HepG2 (cell line): Measurements from ENCODE around the gene TTC31. TPM values are rescaled to one million over a fixed set of nuclear protein-coding genes. Genes with fewer than 3 reads are reported as not detected.

Experiments
- ATAD3A ChIP-seq: sonication (generic); formaldehyde crosslinking; IDR thresholded peaks from 2 replicates; pipeline ENCODE4 v1.4.0; 2020; ENCODE audit warnings: missing genetic modification reagents
- CHCHD3 ChIP-seq: sonication (generic); formaldehyde crosslinking; IDR thresholded peaks from 2 replicates; pipeline ENCODE4 v1.8.0; 2022; ENCODE audit warnings: mild to moderate bottlenecking, missing genetic modification reagents, moderate library complexity
- ETV5 ChIP-seq: IDR thresholded peaks from 2 replicates; pipeline ENCODE4 v1.6.1; 2018; ENCODE audit warnings: missing biosample characterization, missing genetic modification reagents, inconsistent platforms, borderline replicate concordance
- GATA4 ChIP-seq: sonication (generic); IDR thresholded peaks from 2 replicates; pipeline ENCODE4 v1.6.1; 2016; ENCODE audit warnings: antibody characterized with exemption, low read depth, borderline replicate concordance
- GZF1 ChIP-seq: sonication (generic); formaldehyde crosslinking; IDR thresholded peaks from 2 replicates; pipeline ENCODE4 v1.5.1; 2020; ENCODE audit warnings: mild to moderate bottlenecking, missing genetic modification reagents
- HIVEP1 ChIP-seq: sonication (generic); formaldehyde crosslinking; IDR thresholded peaks from 2 replicates; pipeline ENCODE4 v1.4.0; 2020; ENCODE audit warnings: mild to moderate bottlenecking, missing genetic modification reagents
- KLF11 ChIP-seq: IDR thresholded peaks from 2 replicates; pipeline ENCODE4 v1.6.1; 2016; ENCODE audit warnings: missing compliant biosample characterization
- KLF6 ChIP-seq: IDR thresholded peaks from 2 replicates; pipeline ENCODE4 v1.8.0; 2016; ENCODE audit warnings: missing biosample characterization, missing genetic modification reagents
- MIXL1 ChIP-seq: IDR thresholded peaks from 2 replicates; pipeline ENCODE4 v1.6.1; 2016
- MYNN ChIP-seq: sonication (generic); formaldehyde crosslinking; IDR thresholded peaks from 2 replicates; pipeline ENCODE4 v1.4.0; 2020; ENCODE audit warnings: mild to moderate bottlenecking, low read depth, missing genetic modification reagents
- SKI ChIP-seq: fragments of 450-650 bp; IDR thresholded peaks from one replicate; pipeline ENCODE4 v1.6.1; 2018; ENCODE audit warnings: mild to moderate bottlenecking; ENCODE audit not compliant: partially characterized antibody
- SNAI1 ChIP-seq: sonication (generic); formaldehyde crosslinking; IDR thresholded peaks from 2 replicates; pipeline ENCODE4 v1.5.0; 2020; ENCODE audit warnings: mild to moderate bottlenecking, missing genetic modification reagents, borderline replicate concordance
- SOX5 ChIP-seq: IDR thresholded peaks from 2 replicates; pipeline ENCODE4 v1.6.1; 2016; ENCODE audit warnings: borderline replicate concordance
- SP1 ChIP-seq, 2 experiments: fragments of 450-650 bp in 1 of 2; sonication (generic) in 1 of 2; formaldehyde crosslinking in 1 of 2; IDR thresholded peaks; 2 replicates each; pipeline versions ENCODE4 v1.4.0 to v1.6.1; 2016 to 2020; ENCODE audit warnings: missing genetic modification reagents in 1 of 2
- SRY ChIP-seq: sonication (generic); formaldehyde crosslinking; IDR thresholded peaks from 2 replicates; pipeline ENCODE4 v1.8.0; 2022; ENCODE audit warnings: mild to moderate bottlenecking, missing genetic modification reagents
- TARDBP ChIP-seq: sonication (generic); formaldehyde crosslinking; IDR thresholded peaks from 2 replicates; pipeline ENCODE4 v1.8.0; 2022; ENCODE audit warnings: mild to moderate bottlenecking, missing genetic modification reagents
- XBP1 ChIP-seq: sonication (generic); formaldehyde crosslinking; IDR thresholded peaks from 2 replicates; pipeline ENCODE4 v1.5.0; 2020; ENCODE audit warnings: missing genetic modification reagents
- ZNF225 ChIP-seq: sonication (generic); formaldehyde crosslinking; IDR thresholded peaks from 2 replicates; pipeline ENCODE4 v1.4.0; 2020; ENCODE audit warnings: mild to moderate bottlenecking, missing genetic modification reagents
- ZNF503 ChIP-seq: sonication (generic); formaldehyde crosslinking; IDR thresholded peaks from 2 replicates; pipeline ENCODE4 v1.4.0; 2020; ENCODE audit warnings: missing genetic modification reagents
- ZNF562 ChIP-seq: sonication (generic); formaldehyde crosslinking; IDR thresholded peaks from 2 replicates; pipeline ENCODE4 v1.8.0; 2022; ENCODE audit warnings: missing genetic modification reagents, borderline replicate concordance
- ZNF564 ChIP-seq: sonication (generic); formaldehyde crosslinking; IDR thresholded peaks from 2 replicates; pipeline ENCODE4 v1.8.1; 2023; ENCODE audit warnings: mild to moderate bottlenecking, missing genetic modification reagents
- polyA plus RNA-seq, 8 experiments: library from polyadenylated mRNA; depleted of rRNA in 3 of 8; stranded (reverse) in 7 of 8; unstranded in 1 of 8; fragments of >200 nt; fragmentation: Illumina TruSeq in 4 of 8; extraction: Trizol in 4 of 8; gene quantifications; 2 replicates each; pipeline versions ENCODE4 v1.2.1 to v1.2.3, GENCODE V29; 2011 to 2016; ENCODE audit warnings: low read depth in 4 of 8, missing spikeins in 1 of 8, mixed read lengths in 1 of 8; ENCODE audit not compliant: insufficient read depth in 1 of 8
- total RNA-seq, 5 experiments: library from RNA; depleted of rRNA; stranded (reverse); fragments of >200 nt; fragmentation: Illumina TruSeq; extraction: Trizol; gene quantifications; 2 replicates each; pipeline ENCODE4 v1.2.3, GENCODE V29; 2016; ENCODE audit warnings: low read depth in 1 of 5
- TF ChIP-seq, protein P1 (sequence below): sonication (generic); formaldehyde crosslinking; IDR thresholded peaks from 2 replicates; pipeline ENCODE4 v1.4.0; 2020; ENCODE audit warnings: missing genetic modification reagents
- TF ChIP-seq, protein P2 (sequence below): sonication (generic); formaldehyde crosslinking; IDR thresholded peaks from 2 replicates; pipeline ENCODE4 v1.4.0; 2020; ENCODE audit warnings: mild to moderate bottlenecking, missing genetic modification reagents, borderline replicate concordance

The TTC31 gene
- total and polyA plus RNA-seq, 2 of the 13 experiments (the other 11 are each of a cell fraction or from before 2014, with no cell fraction given), result 28.3 to 39.5 TPM

DNA sequence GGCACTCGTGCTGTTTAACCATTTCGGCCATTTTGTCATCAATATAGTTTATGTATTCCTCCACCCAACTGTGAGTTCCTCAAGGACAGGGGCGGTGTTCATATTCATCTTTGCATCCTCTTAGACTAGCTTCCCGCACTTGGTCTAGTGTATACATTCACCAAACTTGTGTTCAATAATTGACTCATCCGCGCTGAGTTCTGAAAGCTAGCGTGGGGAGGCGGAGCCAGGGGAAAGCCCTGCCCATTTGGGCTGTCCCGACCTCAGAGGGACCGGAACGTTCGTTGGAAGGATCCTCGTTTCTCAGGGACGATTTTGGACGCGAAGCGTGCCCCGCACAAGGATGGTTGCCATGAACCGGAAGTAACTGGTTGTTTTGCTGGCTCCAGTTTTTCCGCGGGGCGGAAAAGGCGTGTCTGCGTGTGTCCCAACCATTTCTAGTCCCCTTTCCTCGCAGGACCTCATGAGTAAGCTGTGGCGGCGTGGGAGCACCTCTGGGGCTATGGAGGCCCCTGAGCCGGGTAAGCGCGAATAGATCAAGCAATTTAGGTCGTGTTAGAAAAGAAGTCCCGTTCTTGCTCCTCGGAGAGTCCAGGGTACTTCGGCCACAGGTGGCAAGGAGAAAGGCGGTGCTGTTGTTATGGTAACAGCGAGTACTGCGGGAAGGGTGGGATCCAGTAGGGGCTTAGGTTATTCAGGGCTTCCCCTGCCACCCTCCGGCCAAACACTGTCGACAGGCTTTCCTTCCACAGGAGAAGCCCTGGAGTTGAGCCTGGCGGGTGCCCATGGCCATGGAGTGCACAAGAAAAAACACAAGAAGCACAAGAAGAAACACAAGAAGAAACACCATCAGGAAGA lies 28.0 kb upstream of the TTC31 start, which contains the start of gene INO80B (continued):
- 0 out of 2 replicates have a peak, but pooled peaks have one; percentile 4 for TF ChIP-seq XBP1 (CRISPR knock-in tag)
- TF ChIP-seq GZF1 (CRISPR knock-in tag), result 0 out of 2 replicates have a peak, but pooled peaks have one; percentile 79
- peak; percentile 52; the same call in 1 of the 2 replicates for TF ChIP-seq ZNF564 (CRISPR knock-in tag)
- peak; percentile 96 for TF ChIP-seq MYNN
- 0 out of 2 replicates have a peak, but pooled peaks have one; percentile 48 for TF ChIP-seq KLF6 (CRISPR knock-in tag)
- peak; percentile 74 for TF ChIP-seq SRY (CRISPR knock-in tag)
- TF ChIP-seq KLF11 (CRISPR knock-in tag), result peak; percentile 86
- peak; percentile 79 for TF ChIP-seq SOX5 (CRISPR knock-in tag)
- TF ChIP-seq TARDBP, result peak; percentile 99
- peak; percentile 89 for TF ChIP-seq ETV5 (CRISPR knock-in tag)
- peak; percentile 96 for TF ChIP-seq MIXL1
- TF ChIP-seq CHCHD3 (CRISPR knock-in tag), result 0 out of 2 replicates have a peak, but pooled peaks have one; percentile 26
- no peak for TF ChIP-seq SP1 (IDR thresholded peaks at IDR 0.05)
- TF ChIP-seq SP1 (CRISPR knock-in tag; IDR thresholded peaks at IDR 0.05), result peak; percentile 99
- no peak for TF ChIP-seq ATAD3A (CRISPR knock-in tag)
- no peak; the same call in 1 of the 2 replicates for TF ChIP-seq GATA4
- TF ChIP-seq ZNF562 (CRISPR knock-in tag), result no peak
- TF ChIP-seq ZNF225, result no peak
- peak; percentile 49; the same call in 1 of the 2 replicates for TF ChIP-seq ZNF503 (CRISPR knock-in tag)
- TF ChIP-seq, protein P1, sequence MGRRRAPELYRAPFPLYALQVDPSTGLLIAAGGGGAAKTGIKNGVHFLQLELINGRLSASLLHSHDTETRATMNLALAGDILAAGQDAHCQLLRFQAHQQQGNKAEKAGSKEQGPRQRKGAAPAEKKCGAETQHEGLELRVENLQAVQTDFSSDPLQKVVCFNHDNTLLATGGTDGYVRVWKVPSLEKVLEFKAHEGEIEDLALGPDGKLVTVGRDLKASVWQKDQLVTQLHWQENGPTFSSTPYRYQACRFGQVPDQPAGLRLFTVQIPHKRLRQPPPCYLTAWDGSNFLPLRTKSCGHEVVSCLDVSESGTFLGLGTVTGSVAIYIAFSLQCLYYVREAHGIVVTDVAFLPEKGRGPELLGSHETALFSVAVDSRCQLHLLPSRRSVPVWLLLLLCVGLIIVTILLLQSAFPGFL (CRISPR knock-in tag), result no peak
- no peak for TF ChIP-seq SNAI1 (CRISPR knock-in tag)
- peak; percentile 97 for TF ChIP-seq HIVEP1 (CRISPR knock-in tag)
- TF ChIP-seq SKI, result peak; percentile 87
- TF ChIP-seq, protein P2, sequence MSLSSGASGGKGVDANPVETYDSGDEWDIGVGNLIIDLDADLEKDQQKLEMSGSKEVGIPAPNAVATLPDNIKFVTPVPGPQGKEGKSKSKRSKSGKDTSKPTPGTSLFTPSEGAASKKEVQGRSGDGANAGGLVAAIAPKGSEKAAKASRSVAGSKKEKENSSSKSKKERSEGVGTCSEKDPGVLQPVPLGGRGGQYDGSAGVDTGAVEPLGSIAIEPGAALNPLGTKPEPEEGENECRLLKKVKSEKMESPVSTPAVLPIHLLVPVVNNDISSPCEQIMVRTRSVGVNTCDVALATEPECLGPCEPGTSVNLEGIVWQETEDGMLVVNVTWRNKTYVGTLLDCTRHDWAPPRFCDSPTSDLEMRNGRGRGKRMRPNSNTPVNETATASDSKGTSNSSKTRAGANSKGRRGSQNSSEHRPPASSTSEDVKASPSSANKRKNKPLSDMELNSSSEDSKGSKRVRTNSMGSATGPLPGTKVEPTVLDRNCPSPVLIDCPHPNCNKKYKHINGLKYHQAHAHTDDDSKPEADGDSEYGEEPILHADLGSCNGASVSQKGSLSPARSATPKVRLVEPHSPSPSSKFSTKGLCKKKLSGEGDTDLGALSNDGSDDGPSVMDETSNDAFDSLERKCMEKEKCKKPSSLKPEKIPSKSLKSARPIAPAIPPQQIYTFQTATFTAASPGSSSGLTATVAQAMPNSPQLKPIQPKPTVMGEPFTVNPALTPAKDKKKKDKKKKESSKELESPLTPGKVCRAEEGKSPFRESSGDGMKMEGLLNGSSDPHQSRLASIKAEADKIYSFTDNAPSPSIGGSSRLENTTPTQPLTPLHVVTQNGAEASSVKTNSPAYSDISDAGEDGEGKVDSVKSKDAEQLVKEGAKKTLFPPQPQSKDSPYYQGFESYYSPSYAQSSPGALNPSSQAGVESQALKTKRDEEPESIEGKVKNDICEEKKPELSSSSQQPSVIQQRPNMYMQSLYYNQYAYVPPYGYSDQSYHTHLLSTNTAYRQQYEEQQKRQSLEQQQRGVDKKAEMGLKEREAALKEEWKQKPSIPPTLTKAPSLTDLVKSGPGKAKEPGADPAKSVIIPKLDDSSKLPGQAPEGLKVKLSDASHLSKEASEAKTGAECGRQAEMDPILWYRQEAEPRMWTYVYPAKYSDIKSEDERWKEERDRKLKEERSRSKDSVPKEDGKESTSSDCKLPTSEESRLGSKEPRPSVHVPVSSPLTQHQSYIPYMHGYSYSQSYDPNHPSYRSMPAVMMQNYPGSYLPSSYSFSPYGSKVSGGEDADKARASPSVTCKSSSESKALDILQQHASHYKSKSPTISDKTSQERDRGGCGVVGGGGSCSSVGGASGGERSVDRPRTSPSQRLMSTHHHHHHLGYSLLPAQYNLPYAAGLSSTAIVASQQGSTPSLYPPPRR (CRISPR knock-in tag), result peak; percentile 80; the same call in 1 of the 2 replicates
